Activated CD8-positive, alpha-beta memory T cell treated with anti-CD3 and anti-CD28 coated beads, Interleukin-2, amount 10 ng/mL, durations not matched to agents 7 days and 5 days (primary cell): ENCODE data around the gene TLCD3A. TPM values are rescaled to one million over a fixed set of nuclear protein-coding genes. Genes with fewer than 3 reads are reported as not detected.

ENCODE experiments used
- ATAC-seq: fragments of 150-1000 bp; cut with Tn5 transposase; one replicate; pipeline ENCODE4 v1.10.0; 2021; ENCODE audit warnings: moderate library complexity
- CTCF ChIA-PET: fragments of 350-600 bp; sonication (Branson Sonifier 250); formaldehyde crosslinking; loops from one replicate; lab custom pipeline; 2021; ENCODE audit warnings: antibody characterized with exemption; lab: Charles Lee
- DNase-seq: peaks from one replicate; pipeline ENCODE4 v3.0.0-alpha.2; 2020
- H3K27ac Mint-ChIP-seq: one replicate; pipeline ENCODE4 v1.8.0; 2021; ENCODE audit warnings: mild to moderate bottlenecking, mixed read lengths
- H3K27me3 Mint-ChIP-seq: one replicate; pipeline ENCODE4 v1.8.0; 2021; ENCODE audit warnings: mixed read lengths
- H3K36me3 Mint-ChIP-seq: one replicate; pipeline ENCODE4 v1.8.0; 2021; ENCODE audit warnings: mild to moderate bottlenecking, mixed read lengths
- H3K4me1 Mint-ChIP-seq: one replicate; pipeline ENCODE4 v1.8.0; 2021; ENCODE audit warnings: mixed read lengths
- H3K4me3 Mint-ChIP-seq: one replicate; pipeline ENCODE4 v1.8.0; 2021; ENCODE audit warnings: mild to moderate bottlenecking, moderate library complexity, mixed read lengths
- H3K9me3 Mint-ChIP-seq: one replicate; pipeline ENCODE4 v1.8.0; 2022; ENCODE audit warnings: low read depth, mixed read lengths
- total RNA-seq, 2 experiments: library from RNA; stranded (reverse); gene quantifications; one replicate each; pipeline ENCODE4 v1.2.3, GENCODE V29; 2021

TLCD3A gene
- total RNA-seq, 2 experiments from 2014 or later, result 8.4 to 10.2 TPM

GRCh38 chr17:725084-725483 is 7.3 kb upstream of the TLCD3A start:
- CTCF ChIA-PET, result no interaction called here
- ATAC-seq (no peak), DNase-seq (no peak)
- no peak overlapping the region for H3K27ac Mint-ChIP-seq
- H3K9me3 Mint-ChIP-seq, result no peaks in the 10 kb centered on the region
- no peaks in the 10 kb centered on the region for H3K36me3 Mint-ChIP-seq
- H3K4me1 Mint-ChIP-seq, result no peaks in the 10 kb centered on the region
- no peaks in the 10 kb centered on the region for H3K27me3 Mint-ChIP-seq
- no peak overlapping the region for H3K4me3 Mint-ChIP-seq

- CTCF ChIA-PET, result no interaction called here
- ATAC-seq, result no peak
- no peaks in the 10 kb centered on the region for H3K27me3 Mint-ChIP-seq
- H3K4me3 Mint-ChIP-seq, result no peak overlapping the region
- H3K9me3 Mint-ChIP-seq, result no peaks in the 10 kb centered on the region
- no peaks in the 10 kb centered on the region for H3K36me3 Mint-ChIP-seq
- no peaks in the 10 kb centered on the region for H3K4me1 Mint-ChIP-seq
- DNase-seq, result no peak
- no peak overlapping the region for H3K27ac Mint-ChIP-seq
Observed at GRCh38 chr17:725746-726145, 6.7 kb upstream of the TLCD3A start.

GRCh38 chr17:726271-726919 is 6.0 kb upstream of the TLCD3A start:
- no peak for DNase-seq
- CTCF ChIA-PET, result no interaction called here
- H3K4me1 Mint-ChIP-seq, result no peaks in the 10 kb centered on the region
- no peaks in the 10 kb centered on the region for H3K27me3 Mint-ChIP-seq
- H3K9me3 Mint-ChIP-seq, result no peaks in the 10 kb centered on the region
- H3K4me3 Mint-ChIP-seq, result no peak overlapping the region
- no peak overlapping the region for H3K27ac Mint-ChIP-seq
- no peaks in the 10 kb centered on the region for H3K36me3 Mint-ChIP-seq
- no peak for ATAC-seq

- Mint-ChIP-seq H3K4me1 (peaks cover 12% of the 10 kb centered on the region), H3K27ac (no peak overlapping the region), H3K36me3 (peaks cover 4% of the 10 kb centered on the region), H3K27me3 (no peaks in the 10 kb centered on the region), H3K9me3 (no peaks in the 10 kb centered on the region), H3K4me3 (no peak overlapping the region)
- DNase-seq (no peak), ATAC-seq (no peak)
- CTCF ChIA-PET, result interaction anchor here (1.3 to 1.4 kb wide), 2 partner anchors 13 to 24 kb away, joined by 3 to 4 read pairs; partner anchors contain the start of gene GEMIN4
Observed at GRCh38 chr17:728911-729310, 3.5 kb upstream of the TLCD3A start.

- Mint-ChIP-seq H3K9me3 (no peaks in the 10 kb centered on the region), H3K4me1 (peaks cover 12% of the 10 kb centered on the region), H3K27ac (peak overlapping the region; percentile 32), H3K27me3 (no peaks in the 10 kb centered on the region), H3K36me3 (peaks cover 15% of the 10 kb centered on the region), H3K4me3 (peak overlapping the region; percentile 56)
- DNase-seq, result no peak
- CTCF ChIA-PET, result interaction anchor here (1.4 to 1.7 kb wide), 2 partner anchors 9 to 249 kb away, joined by 3 read pairs; no protein-coding TSS in a partner anchor
- no peak for ATAC-seq
Observed at GRCh38 chr17:731644-732066, 741 bp upstream of the TLCD3A start.

GRCh38 chr17:732902-733720 is 715 bp downstream of the TLCD3A start:
- Mint-ChIP-seq H3K27ac (peak overlapping the region; percentile 75), H3K9me3 (no peaks in the 10 kb centered on the region), H3K36me3 (peaks cover 23% of the 10 kb centered on the region), H3K27me3 (no peaks in the 10 kb centered on the region), H3K4me3 (peak overlapping the region; percentile 78), H3K4me1 (peaks cover 12% of the 10 kb centered on the region)
- CTCF ChIA-PET, result interaction anchor here (0.9 to 1.6 kb wide), 3 partner anchors 10 to 19 kb away, joined by 3 to 4 read pairs (median 3); partner anchors contain the start of gene GEMIN4
- peak; percentile 63 for DNase-seq
- peak; percentile 54 for ATAC-seq

- Mint-ChIP-seq H3K36me3 (peaks cover 27% of the 10 kb centered on the region), H3K27ac (no peak overlapping the region), H3K4me3 (peak overlapping the region; percentile 78), H3K9me3 (no peaks in the 10 kb centered on the region), H3K4me1 (peaks cover 12% of the 10 kb centered on the region), H3K27me3 (no peaks in the 10 kb centered on the region)
- ATAC-seq, result no peak
- no peak for DNase-seq
- CTCF ChIA-PET, result interaction anchor here (1.3 to 1.6 kb wide), 2 partner anchors 9 to 19 kb away, joined by 3 to 4 read pairs; partner anchors contain the start of gene GEMIN4
Observed at GRCh38 chr17:733743-734142, 1.3 kb downstream of the TLCD3A start.

GRCh38 chr17:737561-738113 is 5.2 kb downstream of the TLCD3A start:
- CTCF ChIA-PET, result interaction anchor here (1.2 kb wide), 1 partner anchor 352 kb away, joined by 3 read pairs; no protein-coding TSS in a partner anchor
- ATAC-seq (no peak), DNase-seq (no peak)
- Mint-ChIP-seq H3K4me1 (peaks cover 18% of the 10 kb centered on the region), H3K4me3 (no peak overlapping the region), H3K27me3 (no peaks in the 10 kb centered on the region), H3K36me3 (peaks cover 46% of the 10 kb centered on the region), H3K9me3 (no peaks in the 10 kb centered on the region), H3K27ac (no peak overlapping the region)

- Mint-ChIP-seq H3K9me3 (no peaks in the 10 kb centered on the region), H3K27me3 (no peaks in the 10 kb centered on the region), H3K4me3 (no peak overlapping the region), H3K36me3 (peaks cover 56% of the 10 kb centered on the region), H3K4me1 (peaks cover 11% of the 10 kb centered on the region), H3K27ac (peak overlapping the region; percentile 56)
- CTCF ChIA-PET, result interaction anchor here (1.0 to 1.2 kb wide), 2 partner anchors 10 to 11 kb away, joined by 3 to 8 read pairs; partner anchors contain the start of gene GEMIN4
- DNase-seq, result peak; percentile 46
- ATAC-seq, result peak; percentile 42
Observed at GRCh38 chr17:740240-741017, 8.0 kb downstream of the TLCD3A start.

GRCh38 chr17:742147-742793 is 9.9 kb downstream of the TLCD3A start:
- no peak overlapping the region for H3K4me3 Mint-ChIP-seq
- H3K36me3 Mint-ChIP-seq, result peaks cover 61% of the 10 kb centered on the region
- H3K4me1 Mint-ChIP-seq, result peaks cover 11% of the 10 kb centered on the region
- no peaks in the 10 kb centered on the region for H3K27me3 Mint-ChIP-seq
- H3K9me3 Mint-ChIP-seq, result no peaks in the 10 kb centered on the region
- CTCF ChIA-PET, result interaction anchor here (1.0 to 1.1 kb wide), 2 partner anchors 8 to 10 kb away, joined by 4 read pairs; partner anchors contain the start of gene GEMIN4
- no peak overlapping the region for H3K27ac Mint-ChIP-seq
- ATAC-seq (no peak), DNase-seq (no peak)

GRCh38 chr17:743139-743538 is 10.7 kb downstream of the TLCD3A start:
- CTCF ChIA-PET, result interaction anchor here (1.0 to 1.1 kb wide), 2 partner anchors 9 kb away, joined by 4 read pairs; partner anchors contain the start of gene GEMIN4
- H3K4me1 Mint-ChIP-seq, result peaks cover 11% of the 10 kb centered on the region
- H3K4me3 Mint-ChIP-seq, result no peak overlapping the region
- ATAC-seq (no peak), DNase-seq (no peak)
- H3K27me3 Mint-ChIP-seq, result no peaks in the 10 kb centered on the region
- H3K9me3 Mint-ChIP-seq, result no peaks in the 10 kb centered on the region
- peaks cover 62% of the 10 kb centered on the region for H3K36me3 Mint-ChIP-seq
- H3K27ac Mint-ChIP-seq, result no peak overlapping the region

- H3K9me3 Mint-ChIP-seq, result peaks cover 3% of the 10 kb centered on the region
- CTCF ChIA-PET, result no interaction called here
- no peak overlapping the region for H3K27ac Mint-ChIP-seq
- peaks cover 70% of the 10 kb centered on the region for H3K36me3 Mint-ChIP-seq
- ATAC-seq (no peak), DNase-seq (no peak)
- no peaks in the 10 kb centered on the region for H3K27me3 Mint-ChIP-seq
- peaks cover 20% of the 10 kb centered on the region for H3K4me1 Mint-ChIP-seq
- no peak overlapping the region for H3K4me3 Mint-ChIP-seq
Observed at GRCh38 chr17:744937-745336, 12.5 kb downstream of the TLCD3A start.
